HAP-1 (cell line): Measurements from ENCODE around the gene TRIM47.
A peak's percentile ranks its signal among the peaks of the same experiment; 100 is the strongest.
"Not testable (repeated sequence)": the region's sequence is repeated elsewhere in the genome, so short reads cannot be mapped to it uniquely, and the experiment has no call there.

Source experiments
- DNase-seq, 2 experiments: peaks; one replicate each; pipeline ENCODE4 v3.0.0-alpha.2; 2016 to 2020; ENCODE audit warnings: low spot score in 2 of 2
- H3K27me3 ChIP-seq: fragments of 250-450 bp; sonication (Bioruptor Pico); 2 replicates; pipeline ENCODE4 v1.5.1; 2020; ENCODE audit warnings: low read depth, mild to moderate bottlenecking, moderate library complexity
- H3K36me3 ChIP-seq: fragments of 250-450 bp; sonication (Bioruptor Pico); replicated peaks from 2 replicates; pipeline ENCODE4 v1.5.1; 2020; ENCODE audit warnings: mild to moderate bottlenecking
- H3K4me1 ChIP-seq: fragments of 250-450 bp; sonication (Bioruptor Pico); 2 replicates; pipeline ENCODE4 v1.5.1; 2020; ENCODE audit warnings: mild to moderate bottlenecking
- H3K4me3 ChIP-seq: fragments of 250-450 bp; sonication (Bioruptor Pico); 2 replicates; pipeline ENCODE4 v1.5.1; 2020; ENCODE audit warnings: mild to moderate bottlenecking, moderate library complexity
- H3K9me3 ChIP-seq: fragments of 250-450 bp; sonication (Bioruptor Pico); 2 replicates; pipeline ENCODE4 v1.5.1; 2020; ENCODE audit warnings: mild to moderate bottlenecking, moderate library complexity
- in situ Hi-C: fragments of 300-500 bp; cut with MboI; formaldehyde crosslinking; loops from 3 replicates; pipeline ENCODE4 v1.14.3; 2020; ENCODE audit warnings: low sequenced_read_pairs, inconsistent platforms, mixed read lengths

TRIM47 gene

GRCh38 chr17:75892556-75893224 lies 14.3 kb upstream of the TRIM47 start:
- Histone ChIP-seq H3K36me3 (peaks cover 25% of the 10 kb centered on the region), H3K9me3 (no peaks in the 10 kb centered on the region), H3K4me3 (no peak overlapping the region), H3K4me1 (peaks cover 3% of the 10 kb centered on the region; the same call in 1 of the 2 replicates), H3K27me3 (no peaks in the 10 kb centered on the region)
- DNase-seq: no peak
- in situ Hi-C loops: no loop called here

GRCh38 chr17:75891605-75892555 lies 13.5 kb upstream of the TRIM47 start:
- no peak for DNase-seq
- Histone ChIP-seq H3K36me3 (peaks cover 21% of the 10 kb centered on the region), H3K4me3 (no peak overlapping the region), H3K27me3 (no peaks in the 10 kb centered on the region), H3K9me3 (no peaks in the 10 kb centered on the region), H3K4me1 (no peaks in the 10 kb centered on the region; the same call in 1 of the 2 replicates)
- in situ Hi-C loops: no loop called here

- no peak for DNase-seq
- H3K4me3 ChIP-seq: no peak overlapping the region
- in situ Hi-C loops: no loop called here
- H3K9me3 ChIP-seq: no peaks in the 10 kb centered on the region
- H3K27me3 ChIP-seq: no peaks in the 10 kb centered on the region
- no peaks in the 10 kb centered on the region; the same call in 1 of the 2 replicates for H3K4me1 ChIP-seq
- peaks cover 21% of the 10 kb centered on the region for H3K36me3 ChIP-seq
Observed at GRCh38 chr17:75891022-75891604, 12.7 kb upstream of the TRIM47 start.

- no peaks in the 10 kb centered on the region for H3K4me1 ChIP-seq
- no peaks in the 10 kb centered on the region for H3K9me3 ChIP-seq
- no peak for DNase-seq
- no peaks in the 10 kb centered on the region for H3K27me3 ChIP-seq
- peaks cover 21% of the 10 kb centered on the region for H3K36me3 ChIP-seq
- in situ Hi-C loops: no loop called here
- H3K4me3 ChIP-seq: no peak overlapping the region
Observed at GRCh38 chr17:75889454-75889853, 11.1 kb upstream of the TRIM47 start.

- in situ Hi-C loops: no loop called here
Observed at GRCh38 chr17:75888484-75888883, 10.1 kb upstream of the TRIM47 start.

GRCh38 chr17:75885860-75886259 lies 7.5 kb upstream of the TRIM47 start:
- H3K36me3 ChIP-seq: peaks cover 10% of the 10 kb centered on the region
- H3K4me1 ChIP-seq, H3K9me3 ChIP-seq, DNase-seq, H3K27me3 ChIP-seq, in situ Hi-C loops, H3K4me3 ChIP-seq: not testable (repeated sequence)

More at GRCh38 chr17:75888484-75888883, 10.1 kb upstream of the TRIM47 start:
- Histone ChIP-seq H3K9me3 (no peaks in the 10 kb centered on the region), H3K4me1 (no peaks in the 10 kb centered on the region), H3K27me3 (no peaks in the 10 kb centered on the region), H3K4me3 (no peak overlapping the region), H3K36me3 (peaks cover 21% of the 10 kb centered on the region)
- no peak for DNase-seq

- H3K4me1 ChIP-seq: no peaks in the 10 kb centered on the region
- H3K4me3 ChIP-seq: no peak overlapping the region
- in situ Hi-C loops: no loop called here
- H3K36me3 ChIP-seq: peaks cover 6% of the 10 kb centered on the region
- H3K27me3 ChIP-seq: no peaks in the 10 kb centered on the region
- no peaks in the 10 kb centered on the region for H3K9me3 ChIP-seq
- no peak for DNase-seq
Observed at GRCh38 chr17:75885431-75885830, 7.0 kb upstream of the TRIM47 start.

- H3K27me3 ChIP-seq: no peaks in the 10 kb centered on the region
- DNase-seq: no peak
- H3K9me3 ChIP-seq: no peaks in the 10 kb centered on the region
- H3K4me1 ChIP-seq: peaks cover 7% of the 10 kb centered on the region
- in situ Hi-C loops: no loop called here
- H3K4me3 ChIP-seq: no peak overlapping the region
- H3K36me3 ChIP-seq: no peaks in the 10 kb centered on the region; the same call in 1 of the 2 replicates
Observed at GRCh38 chr17:75881678-75882454, 3.5 kb upstream of the TRIM47 start.

- Histone ChIP-seq H3K4me1 (peaks cover 13% of the 10 kb centered on the region), H3K9me3 (no peaks in the 10 kb centered on the region), H3K4me3 (no peak overlapping the region), H3K27me3 (no peaks in the 10 kb centered on the region), H3K36me3 (peaks cover 6% of the 10 kb centered on the region)
- in situ Hi-C loops: no loop called here
- DNase-seq: no peak
Observed at GRCh38 chr17:75880266-75880665, 1.9 kb upstream of the TRIM47 start.

GRCh38 chr17:75877752-75878173 lies 618 bp downstream of the TRIM47 start:
- no peaks in the 10 kb centered on the region for H3K27me3 ChIP-seq
- in situ Hi-C loops: no loop called here
- peaks cover 19% of the 10 kb centered on the region for H3K36me3 ChIP-seq
- DNase-seq: peak; percentile 73 to 84
- no peaks in the 10 kb centered on the region for H3K9me3 ChIP-seq
- H3K4me3 ChIP-seq: peak overlapping the region; percentile 58
- peaks cover 15% of the 10 kb centered on the region for H3K4me1 ChIP-seq

GRCh38 chr17:75876938-75877751 lies 1.2 kb downstream of the TRIM47 start:
- in situ Hi-C loops: no loop called here
- DNase-seq: peak in 1 of 2 experiments; percentile 60
- Histone ChIP-seq H3K4me1 (peaks cover 15% of the 10 kb centered on the region), H3K9me3 (no peaks in the 10 kb centered on the region), H3K27me3 (no peaks in the 10 kb centered on the region), H3K4me3 (peak overlapping the region; percentile 58), H3K36me3 (peaks cover 19% of the 10 kb centered on the region)

- DNase-seq: peak in 1 of 2 experiments; percentile 47
- no peaks in the 10 kb centered on the region for H3K27me3 ChIP-seq
- peaks cover 15% of the 10 kb centered on the region for H3K4me1 ChIP-seq
- in situ Hi-C loops: no loop called here
- peak overlapping the region; percentile 58 for H3K4me3 ChIP-seq
- H3K36me3 ChIP-seq: peaks cover 19% of the 10 kb centered on the region
- no peaks in the 10 kb centered on the region for H3K9me3 ChIP-seq
Observed at GRCh38 chr17:75876190-75876937, 2.0 kb downstream of the TRIM47 start.
